Measurements from ENCODE around the gene DNAH6.

The DNAH6 gene

GRCh38 chr2:84807063-84807485, 290.8 kb downstream of the DNAH6 start:
- DNase-seq: no peak

DNA sequence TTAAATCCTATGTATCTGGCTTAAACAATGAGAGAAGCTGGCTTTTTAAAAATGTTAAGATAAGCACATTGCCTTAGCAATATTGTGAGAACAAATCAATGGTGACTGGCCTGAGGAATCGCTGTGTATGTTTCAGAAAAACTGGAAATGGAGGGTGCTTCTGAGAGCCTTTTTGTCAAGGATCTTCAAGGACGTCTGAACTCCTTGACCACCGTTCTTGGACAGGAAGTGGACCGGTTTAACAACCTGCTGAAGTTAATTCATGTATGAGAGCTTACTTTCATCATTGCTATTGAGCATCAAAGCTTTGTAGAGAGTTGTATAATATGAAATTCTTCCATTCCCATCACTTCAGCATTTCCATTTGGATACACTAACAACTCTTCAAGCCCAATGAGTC, 292.0 kb downstream of the DNAH6 start:
- no peak for DNase-seq

DNA sequence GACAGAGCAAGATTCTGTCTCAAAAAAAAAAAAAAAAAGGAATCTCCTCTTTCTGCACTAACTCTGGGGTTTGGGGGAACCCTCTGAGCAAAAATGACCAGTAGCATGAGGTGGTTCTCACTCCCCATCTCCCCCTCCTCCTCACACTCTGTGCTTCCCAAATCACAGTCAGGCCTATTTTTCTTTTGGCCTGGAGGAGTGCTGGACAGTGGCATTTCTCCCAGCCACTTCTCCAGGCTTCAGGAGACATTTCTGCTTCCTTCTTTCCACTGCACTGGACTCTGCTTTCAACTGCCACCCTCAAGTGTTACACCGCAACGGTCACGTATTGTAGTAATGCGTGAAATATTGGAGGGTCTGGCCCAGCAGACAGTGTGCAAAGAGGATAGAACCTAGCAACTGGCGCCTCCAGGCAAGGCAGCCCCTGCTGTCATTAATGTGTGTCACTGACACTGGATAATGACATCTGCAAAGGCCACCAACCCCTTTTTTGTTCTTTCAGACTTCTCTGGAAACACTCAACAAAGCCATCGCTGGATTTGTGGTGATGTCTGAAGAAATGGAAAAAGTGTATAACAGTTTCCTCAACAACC, 295.6 kb downstream of the DNAH6 start:
- no peak for DNase-seq

GRCh38 chr2:84815146-84815545, 298.8 kb downstream of the DNAH6 start:
- DNase-seq: no peak

GRCh38 chr2:84816426-84817026, 300.2 kb downstream of the DNAH6 start:
- no peak for DNase-seq

GRCh38 chr2:84817239-84817655, 300.9 kb downstream of the DNAH6 start:
- DNase-seq: no peak

- no peak for DNase-seq
Observed at GRCh38 chr2:84821806-84822205, 305.5 kb downstream of the DNAH6 start.

GRCh38 chr2:84823229-84823628, 306.9 kb downstream of the DNAH6 start:
- DNase-seq: no peak

DNA sequence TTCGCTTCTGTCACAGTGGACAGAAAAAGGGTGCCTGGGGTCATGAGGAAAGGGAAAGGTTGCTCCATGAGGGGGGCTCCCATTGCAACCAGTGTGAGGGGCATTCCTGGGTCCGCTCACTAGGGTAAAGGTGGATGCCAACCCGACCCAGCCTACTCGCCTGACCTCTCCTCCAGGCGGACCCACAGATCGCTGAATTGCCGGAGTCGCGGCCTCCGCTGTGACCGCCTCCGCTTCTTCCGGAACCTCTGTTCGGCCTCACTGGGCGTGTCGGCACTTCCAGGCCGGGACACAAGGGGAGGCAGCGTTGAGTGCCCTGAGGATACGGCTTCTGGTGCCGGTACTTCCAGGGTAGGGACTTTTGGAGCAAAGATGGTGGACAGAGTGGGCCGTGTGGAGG, 307.5 kb downstream of the DNAH6 start:
- no peak for DNase-seq

GRCh38 chr2:84827978-84828575, 311.8 kb downstream of the DNAH6 start:
- DNase-seq: no peak

- no peak for DNase-seq
Observed at GRCh38 chr2:84829693-84830092, 313.4 kb downstream of the DNAH6 start.

DNA sequence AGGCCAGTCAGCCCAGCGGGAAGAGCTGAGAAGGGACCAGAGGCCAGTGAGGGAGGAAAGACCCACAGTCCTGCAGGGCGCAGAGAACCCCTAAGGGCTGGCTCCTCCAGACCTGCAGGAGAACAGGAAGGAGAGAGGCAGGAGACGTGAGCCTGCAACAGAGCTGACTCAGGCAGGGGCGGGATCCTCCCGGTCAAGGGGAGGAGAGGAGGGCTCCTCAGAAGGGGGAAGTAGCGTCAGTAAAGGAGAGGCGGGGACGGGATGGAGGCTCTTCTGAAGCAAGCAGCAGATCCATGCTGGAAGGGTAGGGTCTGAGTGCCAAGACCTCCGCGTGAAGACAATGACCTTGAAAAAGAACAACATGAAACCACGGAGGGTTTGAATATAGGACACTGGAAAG, 313.8 kb downstream of the DNAH6 start:
- DNase-seq: no peak

- DNase-seq: no peak
Observed at GRCh38 chr2:84830758-84831500, 314.6 kb downstream of the DNAH6 start.

DNA sequence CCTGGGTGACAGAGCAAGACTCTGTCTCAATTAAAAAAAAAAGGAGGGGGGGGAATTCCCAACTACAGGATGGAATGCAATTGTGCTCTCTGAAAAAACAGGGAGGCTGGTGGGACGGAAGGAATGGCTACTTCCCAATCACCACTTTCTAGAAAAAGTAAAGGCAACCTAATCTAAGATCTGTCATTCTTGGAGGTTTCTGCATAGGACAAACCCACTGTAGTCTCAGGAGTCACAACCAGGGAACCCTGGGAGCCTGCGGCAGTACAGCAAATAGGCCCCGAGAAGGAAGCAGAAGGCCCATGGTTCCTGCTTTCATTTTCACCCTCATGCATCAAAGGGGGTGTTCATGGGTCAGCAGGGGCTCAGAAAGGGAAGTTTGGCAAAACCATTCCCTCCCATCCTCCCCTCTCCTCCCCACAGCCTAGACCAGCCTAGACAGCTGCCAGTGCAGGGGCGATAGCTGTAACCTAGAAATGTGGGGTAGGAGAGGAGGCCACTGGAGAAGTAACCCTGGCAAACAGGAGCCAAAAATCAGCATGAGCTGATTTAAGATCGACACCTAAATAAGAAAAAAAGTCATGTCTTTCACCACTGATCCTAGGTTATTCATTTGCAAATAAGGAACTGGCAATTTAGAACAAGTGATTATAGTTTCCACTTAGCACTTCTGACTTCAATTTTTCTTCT, 316.6 kb downstream of the DNAH6 start:
- DNase-seq: no peak

DNA sequence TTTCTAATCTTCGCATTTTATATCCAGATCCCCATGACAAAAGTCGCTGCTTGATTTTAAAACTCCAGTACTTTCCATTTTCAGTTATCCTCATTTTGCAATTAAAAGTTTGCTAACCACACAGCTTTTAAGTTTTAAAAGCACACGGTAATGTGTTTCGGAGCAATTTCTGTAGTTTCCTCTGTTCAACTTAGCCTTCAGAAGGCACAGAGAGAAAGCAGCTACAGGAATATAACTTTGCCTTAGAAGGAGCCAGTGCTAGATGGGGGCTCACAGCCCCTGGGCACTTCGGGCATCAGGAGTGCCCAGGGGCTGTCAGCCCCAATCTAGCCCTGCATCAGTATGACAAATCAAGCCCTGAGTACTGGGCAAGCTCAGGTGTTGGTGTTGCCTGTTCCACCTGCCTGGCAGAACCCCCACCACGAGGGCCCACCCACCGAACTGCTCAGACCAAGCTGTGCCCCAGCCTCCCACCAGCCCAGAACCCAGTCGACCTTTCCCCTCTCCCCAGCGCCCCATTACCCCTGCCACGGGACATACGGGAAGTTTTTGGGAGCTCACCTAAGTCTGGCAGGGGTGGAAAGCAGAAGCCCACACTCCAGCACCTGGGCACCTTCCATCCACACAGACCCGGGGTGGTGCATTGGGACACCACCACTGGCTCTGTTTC, 317.3 kb downstream of the DNAH6 start:
- no peak for DNase-seq

DNA sequence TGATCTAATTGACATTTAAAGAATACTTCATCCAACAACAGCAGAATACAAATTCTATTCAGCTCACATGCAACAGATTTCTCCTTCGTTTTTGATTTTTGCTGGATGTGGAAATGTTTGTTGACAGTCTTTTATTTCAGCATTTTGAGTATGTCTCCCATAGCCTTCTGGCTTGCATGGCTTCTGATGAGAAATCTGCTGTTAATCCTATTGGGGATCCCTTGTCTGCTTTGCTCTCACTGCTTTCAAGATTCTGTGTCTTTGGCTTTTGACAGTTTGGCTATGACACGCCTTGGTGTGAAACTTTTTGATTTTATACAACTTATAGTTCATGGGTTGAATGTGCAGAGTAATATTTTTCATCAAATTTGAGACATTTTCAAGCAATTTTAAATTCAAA, 319.9 kb downstream of the DNAH6 start:
- no peak for DNase-seq

GRCh38 chr2:84838434-84839145, 322.3 kb downstream of the DNAH6 start:
- no peak for DNase-seq

- no peak for DNase-seq
Observed at GRCh38 chr2:84839851-84840250, 323.6 kb downstream of the DNAH6 start.

GRCh38 chr2:84840306-84840705, 324.0 kb downstream of the DNAH6 start:
- DNase-seq: no peak

GRCh38 chr2:84841577-84841976, 325.3 kb downstream of the DNAH6 start:
- DNase-seq: no peak

- no peak for DNase-seq
Observed at GRCh38 chr2:84844141-84844540, 327.8 kb downstream of the DNAH6 start.

DNA sequence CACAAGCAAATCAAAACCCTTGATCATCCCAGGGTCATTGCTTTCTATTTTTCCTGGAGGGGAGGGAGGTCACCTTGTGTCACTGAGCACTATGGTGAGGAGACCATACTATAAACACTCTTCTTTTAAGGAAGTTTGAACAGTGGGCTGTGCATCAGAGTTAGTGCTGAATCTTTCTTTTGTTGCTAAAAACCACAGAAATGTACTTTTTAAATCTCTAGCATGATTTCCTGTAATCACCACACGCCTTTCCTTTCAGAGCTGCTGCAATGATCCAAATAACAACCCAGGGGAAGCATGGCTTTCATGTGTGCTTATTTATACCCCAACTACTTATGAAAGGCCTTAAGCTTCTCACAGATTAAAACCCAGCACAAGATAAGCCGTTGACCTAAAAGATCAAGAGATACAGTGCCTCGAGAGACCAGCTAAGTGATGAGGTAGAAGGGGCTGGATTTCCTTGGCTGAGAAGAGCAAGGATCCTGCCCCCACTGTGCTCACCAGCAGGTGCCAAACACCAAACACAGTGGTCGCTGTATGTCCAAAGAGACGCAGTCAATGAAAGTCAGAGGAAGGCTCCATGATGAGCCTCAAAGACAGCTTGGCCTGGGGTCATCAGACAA, 329.9 kb downstream of the DNAH6 start:
- DNase-seq: no peak
